Stimulated activated CD4-positive, alpha-beta T cell treated with anti-CD3 and anti-CD28 coated beads, TNF-alpha, amount 100 ng/mL, for 1 hour (primary cell): Measurements from ENCODE around the gene RAD50.

ENCODE experiments used
- DNase-seq, 3 donors: peaks; one replicate each; pipeline ENCODE4 v3.0.0-alpha.2; 2020; ENCODE audit warnings: low read depth in 3 of 3, low spot score in 1 of 3

RAD50 gene

GRCh38 chr5:132659598-132660493, 103.1 kb downstream of the RAD50 start:
- no peak for DNase-seq

- DNase-seq, result no peak
Observed at GRCh38 chr5:132661231-132662003, 104.6 kb downstream of the RAD50 start.

GRCh38 chr5:132662004-132662401, 105.2 kb downstream of the RAD50 start:
- no peak for DNase-seq

- no peak for DNase-seq
Observed at GRCh38 chr5:132662925-132663770, 106.4 kb downstream of the RAD50 start.

GRCh38 chr5:132663771-132664695, 107.3 kb downstream of the RAD50 start:
- no peak for DNase-seq

- no peak for DNase-seq
Observed at GRCh38 chr5:132664696-132665209, 108.0 kb downstream of the RAD50 start.

- DNase-seq, result no peak
Observed at GRCh38 chr5:132665574-132666080, 108.8 kb downstream of the RAD50 start.

GRCh38 chr5:132666310-132667123, 109.7 kb downstream of the RAD50 start:
- DNase-seq, result no peak

- no peak for DNase-seq
Observed at GRCh38 chr5:132667309-132667708, 110.5 kb downstream of the RAD50 start.

- DNase-seq, result no peak
Observed at GRCh38 chr5:132667761-132668705, 111.3 kb downstream of the RAD50 start.

- no peak for DNase-seq
Observed at GRCh38 chr5:132668706-132669454, 112.1 kb downstream of the RAD50 start.

GRCh38 chr5:132669455-132669820, 112.7 kb downstream of the RAD50 start:
- no peak for DNase-seq

GRCh38 chr5:132669966-132670882, 113.4 kb downstream of the RAD50 start:
- DNase-seq, result no peak

GRCh38 chr5:132671000-132671399, 114.2 kb downstream of the RAD50 start:
- no peak for DNase-seq

- DNase-seq, result no peak
Observed at GRCh38 chr5:132673488-132673887, 116.7 kb downstream of the RAD50 start.
